KG1 (cell line): ENCODE results near the gene AKT1S1.
A peak's percentile ranks its signal among the peaks of the same experiment; 100 is the strongest.

Experiments used
- DNase-seq: peaks from one replicate; lab custom pipeline; 2025; lab: John Stamatoyannopoulos, UW

The AKT1S1 gene

DNA sequence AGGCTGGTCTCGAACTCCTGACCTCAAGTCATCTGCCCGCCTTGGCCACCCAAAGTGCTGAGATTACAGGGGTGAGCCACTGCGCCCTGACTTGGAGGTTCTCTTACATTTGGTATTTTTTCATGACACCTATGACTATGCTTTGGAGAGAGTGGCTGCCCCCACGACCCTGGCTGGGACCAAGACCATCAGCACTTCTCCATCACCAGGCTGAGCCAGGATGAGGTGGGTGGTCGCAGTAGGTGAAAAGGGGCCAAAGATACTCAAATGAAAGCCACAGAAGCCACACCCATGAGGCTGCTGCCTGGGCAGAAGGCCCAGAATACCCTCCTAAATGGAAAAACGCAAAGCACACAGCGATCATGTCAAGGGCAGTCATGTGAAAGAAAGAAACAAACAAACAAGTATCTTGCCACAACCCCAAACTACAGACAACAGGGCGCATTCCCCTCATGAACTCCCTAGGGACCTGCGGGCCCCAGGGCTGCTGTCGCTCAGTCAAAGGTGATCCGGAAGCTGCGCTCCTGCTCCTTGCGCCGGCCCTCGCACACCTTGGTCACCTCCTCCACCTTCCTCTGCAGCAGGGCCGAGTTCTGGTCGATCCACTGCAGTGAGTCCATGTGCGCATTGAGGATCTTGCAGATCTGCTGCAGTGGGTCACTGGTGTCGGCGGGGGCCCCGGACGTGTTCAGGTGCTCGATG lies 30.7 kb upstream of the AKT1S1 start:
- DNase-seq: no peak

- DNase-seq: no peak
Measured at GRCh38 chr19:49906879-49907564, 29.9 kb upstream of the AKT1S1 start.

DNA sequence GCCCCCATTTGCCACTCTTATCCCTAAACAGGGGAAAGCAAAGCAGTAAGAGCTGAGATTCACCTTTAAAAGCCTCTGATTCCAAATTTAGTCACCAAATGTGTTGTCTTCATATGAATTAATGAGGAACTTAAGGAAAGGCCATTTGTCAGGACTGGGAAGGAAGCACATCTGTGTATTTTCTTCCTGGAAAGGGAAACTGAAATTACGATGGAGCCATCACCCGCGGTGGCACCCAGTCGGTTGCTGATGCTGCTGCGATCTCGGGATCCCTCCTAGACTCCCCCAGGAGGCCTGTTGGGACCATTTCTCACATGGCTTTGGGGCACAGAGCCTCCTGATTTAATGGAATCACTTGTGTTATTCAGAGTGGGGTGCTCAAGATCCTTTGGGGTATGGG lies 27.0 kb upstream of the AKT1S1 start:
- no peak for DNase-seq

- DNase-seq: peak; percentile 35
Measured at GRCh38 chr19:49896863-49897621, 19.9 kb upstream of the AKT1S1 start, which contains the start of gene IL4I1. Gene IL4I1, minus strand, starts transcription at chr19:49896887. Its CDS starts 727 bp downstream, at chr19:49896160.

GRCh38 chr19:49895566-49896297 lies 18.6 kb upstream of the AKT1S1 start:
- DNase-seq: no peak

DNA sequence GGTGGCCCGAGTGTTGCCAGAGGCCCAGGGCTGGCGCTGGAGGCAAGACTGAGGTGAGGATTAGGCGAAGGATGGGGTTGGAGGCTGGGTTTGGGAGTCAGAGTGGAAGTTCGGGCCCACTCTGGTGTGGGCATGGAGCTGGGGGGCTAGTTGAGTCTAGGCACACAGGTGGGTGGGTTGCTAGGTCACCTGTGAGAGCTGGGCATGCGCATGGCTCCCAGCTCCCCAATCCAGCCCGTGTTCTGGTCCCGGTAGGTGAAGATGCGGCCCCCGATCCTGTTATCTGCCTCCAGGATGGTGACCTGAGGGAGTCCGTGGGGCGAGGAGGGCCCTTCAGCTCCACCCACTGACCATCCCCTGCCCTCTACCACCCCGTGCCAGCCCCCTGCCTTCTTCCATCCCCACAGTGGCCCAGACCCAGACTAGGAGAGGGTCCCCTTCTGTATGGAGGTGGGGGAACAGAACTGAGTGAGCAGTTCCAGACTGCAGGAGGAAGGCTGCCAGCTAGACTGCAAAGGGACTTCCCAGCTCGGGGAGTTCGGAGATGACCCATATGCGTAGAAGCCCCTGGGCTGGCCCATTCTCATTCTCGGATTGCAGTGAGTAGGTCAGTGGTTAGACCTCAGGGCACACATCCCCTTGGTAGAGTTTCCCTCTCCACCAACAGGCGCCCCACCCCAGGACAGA lies 17.9 kb upstream of the AKT1S1 start:
- no peak for DNase-seq

GRCh38 chr19:49894011-49894664 lies 17.0 kb upstream of the AKT1S1 start:
- DNase-seq: no peak

DNA sequence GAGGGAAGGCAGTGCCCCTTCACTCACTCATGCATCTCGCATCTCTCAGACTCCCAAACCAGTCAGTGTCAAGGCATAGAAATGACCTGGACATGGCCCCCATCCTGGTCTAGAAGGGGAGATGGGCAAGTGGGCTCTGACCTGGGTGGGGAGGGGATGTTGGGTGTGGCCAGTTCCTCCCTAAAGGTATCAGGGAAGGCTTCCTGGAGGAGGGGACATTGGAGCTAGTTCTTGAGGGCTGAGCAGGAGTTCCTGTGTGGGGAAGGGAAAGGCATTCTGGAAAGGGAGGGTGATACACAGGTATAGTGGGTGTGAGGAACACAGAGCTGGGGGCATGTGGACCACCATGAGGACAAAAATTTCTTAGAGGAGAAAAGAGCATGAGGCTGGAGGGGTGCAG lies 15.6 kb upstream of the AKT1S1 start:
- DNase-seq: no peak

DNA sequence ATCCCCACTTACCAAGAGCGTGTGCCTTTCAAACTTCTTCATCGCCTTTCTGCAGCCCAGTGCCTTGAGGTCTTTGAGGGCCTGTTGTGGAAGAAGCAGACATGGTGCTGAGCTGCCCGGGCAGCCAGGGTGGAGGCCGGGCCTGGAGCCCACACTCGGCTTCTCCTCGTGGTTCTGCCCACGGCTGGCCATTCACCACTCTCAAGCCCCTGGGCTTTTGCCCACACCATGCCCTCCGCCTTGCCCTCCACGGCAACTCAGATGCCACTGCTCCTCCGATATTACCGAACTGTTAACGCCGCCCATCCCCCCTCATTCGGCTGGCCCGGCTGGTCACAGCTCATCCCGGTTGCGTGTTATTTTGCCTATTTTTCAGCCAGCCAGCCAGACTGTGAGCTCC lies 14.2 kb upstream of the AKT1S1 start:
- DNase-seq: no peak

GRCh38 chr19:49890349-49891311 lies 13.5 kb upstream of the AKT1S1 start:
- no peak for DNase-seq

DNA sequence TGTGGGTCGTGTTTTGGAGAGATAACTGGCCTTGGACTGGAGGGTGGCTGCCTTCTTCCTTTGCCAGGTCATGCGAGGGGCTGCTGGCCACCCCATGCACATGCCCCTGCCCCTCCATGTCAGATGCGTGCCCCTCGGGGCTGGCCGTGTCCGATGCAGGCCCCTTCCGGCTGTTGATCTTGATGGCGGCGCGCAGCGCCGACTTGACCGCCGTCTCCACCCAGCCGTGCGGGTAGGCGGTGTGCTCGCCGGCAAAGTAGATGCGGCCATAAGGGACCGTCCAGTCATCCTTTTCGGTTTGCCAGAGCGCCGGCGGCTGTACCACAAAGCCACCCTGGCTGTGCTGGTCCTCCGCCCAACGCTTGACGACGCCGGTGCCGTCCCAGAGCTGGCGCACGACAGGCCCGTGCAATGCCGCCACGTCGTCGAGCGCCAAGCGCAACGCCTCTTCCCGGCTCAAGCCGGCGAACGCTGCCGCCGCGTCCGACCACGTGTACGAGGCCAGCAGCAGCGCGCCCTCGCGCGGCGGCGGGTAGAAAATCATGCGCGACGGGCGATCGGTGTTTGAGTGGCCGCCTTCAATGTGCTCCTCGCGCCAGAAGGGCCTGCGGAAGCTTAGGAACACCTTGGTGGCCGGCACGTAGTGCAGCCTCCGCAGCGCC lies 12.7 kb upstream of the AKT1S1 start:
- DNase-seq: no peak

GRCh38 chr19:49889038-49889686 lies 12.0 kb upstream of the AKT1S1 start:
- no peak for DNase-seq

- DNase-seq: no peak
Measured at GRCh38 chr19:49888510-49888824, 11.3 kb upstream of the AKT1S1 start.

- no peak for DNase-seq
Measured at GRCh38 chr19:49887665-49888509, 10.7 kb upstream of the AKT1S1 start.

- no peak for DNase-seq
Measured at GRCh38 chr19:49887037-49887664, 10.0 kb upstream of the AKT1S1 start.

GRCh38 chr19:49884760-49885159 lies 7.6 kb upstream of the AKT1S1 start:
- no peak for DNase-seq

GRCh38 chr19:49884109-49884508 lies 7.0 kb upstream of the AKT1S1 start:
- DNase-seq: no peak

DNA sequence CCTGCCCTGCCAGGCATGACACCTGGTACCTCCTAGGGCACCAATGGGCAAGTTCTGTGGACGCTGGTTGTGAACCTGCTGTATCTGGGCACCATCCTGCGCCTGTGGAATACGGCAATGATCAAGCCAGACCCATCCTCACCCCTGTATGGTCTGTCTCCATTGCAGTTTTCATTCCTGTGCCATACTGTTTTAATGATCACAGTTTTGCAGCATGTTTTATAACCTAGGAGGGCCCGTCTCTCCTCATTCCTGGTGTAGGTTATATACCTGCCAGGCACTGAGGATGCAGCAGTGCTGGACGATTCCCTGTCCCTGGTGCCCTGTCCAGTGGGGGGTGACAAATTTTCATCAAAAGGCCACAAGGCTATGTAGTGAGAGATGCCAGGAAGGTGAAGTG lies 5.9 kb upstream of the AKT1S1 start:
- DNase-seq: no peak
